OCI-LY1 (cell line): Measurements from ENCODE around the gene THAP6.

Source experiments
- H2AFZ ChIP-seq: fragments of 200-600 bp; sonication (generic), shearing (Covaris generic); 2 replicates; pipeline ENCODE4 v1.6.0; 2014; ENCODE audit warnings: antibody characterized with exemption, mild to moderate bottlenecking, low read length
- H3F3A ChIP-seq: fragments of 200-600 bp; sonication (generic), shearing (Covaris generic); 2 replicates; pipeline ENCODE4 v1.6.0; 2014; ENCODE audit warnings: mild to moderate bottlenecking, antibody characterized with exemption, low read length, moderate library complexity; ENCODE audit not compliant: insufficient read depth
- H3K27ac ChIP-seq: fragments of 200-600 bp; sonication (generic); 2 replicates; pipeline ENCODE4 v1.5.1; 2014; ENCODE audit warnings: low read length, mixed run types, mild to moderate bottlenecking, low read depth; ENCODE audit not compliant: poor library complexity, severe bottlenecking
- H3K27me3 ChIP-seq: fragments of 200-600 bp; sonication (generic); 2 replicates; pipeline ENCODE4 v1.6.0; 2014; ENCODE audit warnings: antibody characterized with exemption, mild to moderate bottlenecking, low read length, moderate library complexity; ENCODE audit not compliant: insufficient read depth
- H3K36me3 ChIP-seq: fragments of 200-600 bp; sonication (generic); 2 replicates; pipeline ENCODE4 v1.6.1; 2014; ENCODE audit warnings: mild to moderate bottlenecking, antibody characterized with exemption, low read length, moderate library complexity, mixed read lengths; ENCODE audit not compliant: insufficient read depth
- H3K4me1 ChIP-seq: fragments of 200-600 bp; sonication (generic); 2 replicates; pipeline ENCODE4 v1.5.1; 2014; ENCODE audit warnings: mild to moderate bottlenecking, low read length, moderate library complexity; ENCODE audit not compliant: insufficient read depth, severe bottlenecking
- H3K4me2 ChIP-seq: fragments of 200-600 bp; sonication (generic), shearing (Covaris generic); 2 replicates; pipeline ENCODE4 v1.6.1; 2014; ENCODE audit warnings: low read length
- H3K4me3 ChIP-seq: fragments of 200-600 bp; sonication (generic); 2 replicates; pipeline ENCODE4 v1.5.1; 2014; ENCODE audit warnings: low read length, low read depth, mild to moderate bottlenecking, mixed read lengths; ENCODE audit not compliant: poor library complexity, severe bottlenecking
- H3K79me2 ChIP-seq: fragments of 200-600 bp; shearing (Covaris generic); 2 replicates; pipeline ENCODE4 v1.6.1; 2016; ENCODE audit warnings: mixed run types, low read length, mixed read lengths; ENCODE audit not compliant: insufficient read depth
- H3K9ac ChIP-seq: fragments of 200-600 bp; sonication (generic), shearing (Covaris generic); 2 replicates; pipeline ENCODE4 v1.6.1; 2014; ENCODE audit warnings: mild to moderate bottlenecking, low read length, mixed read lengths
- H3K9me2 ChIP-seq: fragments of 200-600 bp; sonication (generic), shearing (Covaris generic); 2 replicates; pipeline ENCODE4 v1.6.1; 2014; ENCODE audit warnings: low read depth, mild to moderate bottlenecking, low read length, mixed read lengths
- H3K9me3 ChIP-seq: fragments of 200-600 bp; shearing (Covaris generic); 2 replicates; pipeline ENCODE4 v1.6.1; 2014; ENCODE audit warnings: low read length, mixed read lengths
- H4K20me1 ChIP-seq: fragments of 200-600 bp; sonication (generic), shearing (Covaris generic); 2 replicates; pipeline ENCODE4 v1.6.0; 2016; ENCODE audit warnings: mild to moderate bottlenecking, low read length; ENCODE audit not compliant: insufficient read depth
- CTCF ChIP-seq: fragments of 200-600 bp; sonication (generic), shearing (Covaris generic); IDR thresholded peaks from 2 replicates; pipeline ENCODE4 v1.5.1; 2017; ENCODE audit warnings: mild to moderate bottlenecking, antibody characterized with exemption, low read length, moderate library complexity, mixed read lengths
- EZH2 ChIP-seq: fragments of 200-600 bp; sonication (generic), shearing (Covaris generic); IDR thresholded peaks from 2 replicates; pipeline ENCODE4 v1.8.0; 2017; ENCODE audit warnings: borderline replicate concordance, mixed run types, mild to moderate bottlenecking, antibody characterized with exemption, low read length, moderate library complexity, mixed read lengths

Gene THAP6

GRCh38 chr4:75564023-75564422 is 49.8 kb downstream of the THAP6 start:
- Histone ChIP-seq H3K9me2 (no peaks in the 10 kb centered on the region), H2AFZ (no peak overlapping the region), H3K9me3 (no peaks in the 10 kb centered on the region), H3K27ac (no peak overlapping the region), H4K20me1 (no peaks in the 10 kb centered on the region), H3K4me2 (no peak overlapping the region), H3K4me3 (no peak overlapping the region), H3K36me3 (no peaks in the 10 kb centered on the region), H3K4me1 (no peaks in the 10 kb centered on the region), H3K9ac (no peak overlapping the region), H3K79me2 (no peaks in the 10 kb centered on the region), H3F3A (no peaks in the 10 kb centered on the region), H3K27me3 (no peaks in the 10 kb centered on the region)
- no peak for TF ChIP-seq EZH2
- TF ChIP-seq CTCF = no peak

- TF ChIP-seq EZH2 = no peak
- TF ChIP-seq CTCF = no peak
- Histone ChIP-seq H3F3A (no peaks in the 10 kb centered on the region), H3K9ac (no peak overlapping the region), H3K27ac (no peak overlapping the region), H3K4me2 (no peak overlapping the region), H2AFZ (no peak overlapping the region), H3K79me2 (no peaks in the 10 kb centered on the region), H3K36me3 (no peaks in the 10 kb centered on the region), H4K20me1 (no peaks in the 10 kb centered on the region), H3K4me1 (no peaks in the 10 kb centered on the region), H3K27me3 (no peaks in the 10 kb centered on the region), H3K4me3 (no peak overlapping the region), H3K9me3 (no peaks in the 10 kb centered on the region), H3K9me2 (no peaks in the 10 kb centered on the region)
Observed at GRCh38 chr4:75565481-75565880, 51.2 kb downstream of the THAP6 start.

- no peak overlapping the region for H3K4me2 ChIP-seq
- no peak overlapping the region for H3K4me3 ChIP-seq
- H3K9me2 ChIP-seq = no peaks in the 10 kb centered on the region
- no peaks in the 10 kb centered on the region for H3K79me2 ChIP-seq
- H3K36me3 ChIP-seq = no peaks in the 10 kb centered on the region
- H4K20me1 ChIP-seq = no peaks in the 10 kb centered on the region
- H3F3A ChIP-seq = no peaks in the 10 kb centered on the region
- H3K27me3 ChIP-seq = no peaks in the 10 kb centered on the region
- no peaks in the 10 kb centered on the region for H3K9me3 ChIP-seq
- TF ChIP-seq EZH2 (no peak), CTCF (no peak)
- no peak overlapping the region for H3K27ac ChIP-seq
- H2AFZ ChIP-seq = no peak overlapping the region
- H3K4me1 ChIP-seq = no peaks in the 10 kb centered on the region
- no peak overlapping the region for H3K9ac ChIP-seq
Observed at GRCh38 chr4:75566911-75567310, 52.6 kb downstream of the THAP6 start.
